Mucosa of rectum (tissue), 2 donors: ENCODE data around the gene MAD2L2.

Experiments
- H3K27ac ChIP-seq, 2 donors: one replicate each; pipeline ENCODE4 v1.7.0; 2013; ENCODE audit warnings: inconsistent platforms in 2 of 2, low read depth in 2 of 2, low read length in 2 of 2
- H3K27me3 ChIP-seq, 2 donors: one replicate each; pipeline ENCODE4 v1.7.0; 2013; ENCODE audit warnings: low read length in 2 of 2; ENCODE audit not compliant: control insufficient read depth in 2 of 2, insufficient read depth in 2 of 2
- H3K36me3 ChIP-seq, 2 donors: one replicate each; pipeline ENCODE4 v1.7.0; 2013; ENCODE audit warnings: low read length in 2 of 2; ENCODE audit not compliant: control insufficient read depth in 2 of 2, insufficient read depth in 2 of 2
- H3K4me1 ChIP-seq, 2 donors: one replicate each; pipeline ENCODE4 v1.7.0; 2013; ENCODE audit warnings: low read length in 2 of 2, mild to moderate bottlenecking in 1 of 2; ENCODE audit not compliant: control insufficient read depth in 2 of 2, insufficient read depth in 2 of 2
- H3K4me3 ChIP-seq, 2 donors: one replicate each; pipeline ENCODE4 v1.7.0; 2013; ENCODE audit warnings: low read length in 2 of 2
- H3K9ac ChIP-seq, 2 donors: one replicate each; pipeline ENCODE4 v1.7.0; 2013; ENCODE audit warnings: low read length in 2 of 2, low read depth in 1 of 2, mild to moderate bottlenecking in 1 of 2
- H3K9me3 ChIP-seq, 2 donors: one replicate each; pipeline ENCODE4 v1.7.0; 2013; ENCODE audit warnings: low read length in 2 of 2; ENCODE audit not compliant: control insufficient read depth in 2 of 2
- donor health status: healthy.
- donor health status: Normal muscosa, but diverticular disease.

Gene MAD2L2

GRCh38 chr1:11706292-11706691 lies 25.3 kb upstream of the MAD2L2 start:
- H3K4me3 ChIP-seq: no peak overlapping the region
- no peak overlapping the region for H3K9ac ChIP-seq
- no peak overlapping the region for H3K27ac ChIP-seq
- H3K36me3 ChIP-seq: no peaks in the 10 kb centered on the region
- H3K9me3 ChIP-seq: no peaks in the 10 kb centered on the region
- H3K27me3 ChIP-seq: peaks cover 12 to 20% of the 10 kb centered on the region in 2 donors
- H3K4me1 ChIP-seq: peaks cover 0 to 4% of the 10 kb centered on the region in 2 donors

GRCh38 chr1:11705596-11705995 lies 24.6 kb upstream of the MAD2L2 start:
- no peaks in the 10 kb centered on the region for H3K9me3 ChIP-seq
- no peak overlapping the region for H3K4me3 ChIP-seq
- H3K9ac ChIP-seq: no peak overlapping the region
- peaks cover 17 to 24% of the 10 kb centered on the region in 2 donors for H3K27me3 ChIP-seq
- peaks cover 0 to 4% of the 10 kb centered on the region in 2 donors for H3K4me1 ChIP-seq
- no peaks in the 10 kb centered on the region for H3K36me3 ChIP-seq
- H3K27ac ChIP-seq: no peak overlapping the region

GRCh38 chr1:11704691-11705475 lies 23.9 kb upstream of the MAD2L2 start:
- Histone ChIP-seq H3K27me3 (peaks cover 18 to 25% of the 10 kb centered on the region in 2 donors), H3K27ac (no peak overlapping the region), H3K9me3 (no peaks in the 10 kb centered on the region), H3K36me3 (no peaks in the 10 kb centered on the region), H3K4me3 (no peak overlapping the region), H3K4me1 (peaks cover 0 to 4% of the 10 kb centered on the region in 2 donors), H3K9ac (no peak overlapping the region)

GRCh38 chr1:11704194-11704529 lies 23.2 kb upstream of the MAD2L2 start:
- Histone ChIP-seq H3K4me1 (peaks cover 0 to 4% of the 10 kb centered on the region in 2 donors), H3K27me3 (peaks cover 18 to 25% of the 10 kb centered on the region in 2 donors)

GRCh38 chr1:11703357-11704193 lies 22.6 kb upstream of the MAD2L2 start:
- no peak overlapping the region for H3K4me3 ChIP-seq
- H3K9me3 ChIP-seq: no peaks in the 10 kb centered on the region
- peaks cover 18 to 25% of the 10 kb centered on the region in 2 donors for H3K27me3 ChIP-seq
- H3K4me1 ChIP-seq: peaks cover 0 to 4% of the 10 kb centered on the region in 2 donors
- no peak overlapping the region for H3K27ac ChIP-seq
- no peaks in the 10 kb centered on the region for H3K36me3 ChIP-seq
- no peak overlapping the region for H3K9ac ChIP-seq

More at GRCh38 chr1:11704194-11704529, 23.2 kb upstream of the MAD2L2 start:
- no peak overlapping the region for H3K4me3 ChIP-seq
- H3K27ac ChIP-seq: no peak overlapping the region
- H3K36me3 ChIP-seq: no peaks in the 10 kb centered on the region
- H3K9ac ChIP-seq: no peak overlapping the region
- H3K9me3 ChIP-seq: no peaks in the 10 kb centered on the region

- Histone ChIP-seq H3K9me3 (no peaks in the 10 kb centered on the region), H3K4me1 (no peaks in the 10 kb centered on the region), H3K27ac (no peak overlapping the region), H3K9ac (no peak overlapping the region), H3K36me3 (no peaks in the 10 kb centered on the region), H3K27me3 (peaks cover 18 to 29% of the 10 kb centered on the region in 2 donors), H3K4me3 (no peak overlapping the region)
These were observed 21.2 kb upstream of the MAD2L2 start for GRCh38 chr1:11701981-11702803.

- H3K9ac ChIP-seq: no peak overlapping the region
These were observed 20.6 kb upstream of the MAD2L2 start for GRCh38 chr1:11701551-11701961.

GRCh38 chr1:11700601-11701467 lies 19.9 kb upstream of the MAD2L2 start:
- Histone ChIP-seq H3K4me3 (no peak overlapping the region), H3K27me3 (peaks cover 18 to 29% of the 10 kb centered on the region in 2 donors), H3K27ac (no peak overlapping the region), H3K9ac (no peak overlapping the region), H3K36me3 (no peaks in the 10 kb centered on the region), H3K9me3 (no peaks in the 10 kb centered on the region), H3K4me1 (no peaks in the 10 kb centered on the region)

More at GRCh38 chr1:11701551-11701961, 20.6 kb upstream of the MAD2L2 start:
- Histone ChIP-seq H3K36me3 (no peaks in the 10 kb centered on the region), H3K27me3 (peaks cover 18 to 29% of the 10 kb centered on the region in 2 donors), H3K27ac (no peak overlapping the region), H3K9me3 (no peaks in the 10 kb centered on the region), H3K4me1 (no peaks in the 10 kb centered on the region), H3K4me3 (no peak overlapping the region)

GRCh38 chr1:11697893-11698210 lies 16.9 kb upstream of the MAD2L2 start:
- H3K9me3 ChIP-seq: no peaks in the 10 kb centered on the region
- no peak overlapping the region for H3K9ac ChIP-seq
- no peak overlapping the region for H3K4me3 ChIP-seq
- peaks cover 22 to 29% of the 10 kb centered on the region in 2 donors for H3K27me3 ChIP-seq
- no peak overlapping the region for H3K27ac ChIP-seq
- no peaks in the 10 kb centered on the region for H3K36me3 ChIP-seq
- H3K4me1 ChIP-seq: no peaks in the 10 kb centered on the region
